MM.1S (cell line): ENCODE results near the gene CBARP.

Experiments
- CTCF ChIP-seq: fragments of 300-600 bp; sonication (generic); IDR thresholded peaks from 2 replicates; pipeline ENCODE4 v1.5.1; 2016; ENCODE audit warnings: antibody characterized with exemption, low read length, mixed read lengths
- EZH2phosphoT487 ChIP-seq: fragments of 300-600 bp; sonication (generic); IDR thresholded peaks from 2 replicates; pipeline ENCODE4 v1.6.1; 2018; ENCODE audit warnings: antibody characterized with exemption, low read length

- TF ChIP-seq CTCF, result no peak
- no peak for TF ChIP-seq EZH2phosphoT487
These were observed 24.9 kb upstream of the CBARP start for GRCh38 chr19:1262623-1263123.
